Psoas muscle (tissue), 8 donors: Measurements from ENCODE around the gene GPER1. TPM values are rescaled to one million over a fixed set of nuclear protein-coding genes. Genes with fewer than 3 reads are reported as not detected.

Experiments used
- ATAC-seq, 4 donors: fragments of 200-7000 bp; cut with Tn5 transposase; one replicate each; pipeline ENCODE4 v1.9.1; 2020; ENCODE audit warnings: moderate library complexity in 3 of 4, mild to moderate bottlenecking in 2 of 4
- DNase-seq, 2 donors: peaks; one replicate each; pipeline ENCODE4 v3.0.0-alpha.2; 2020
- H3K27ac ChIP-seq: fragments of 200-600 bp; one replicate; pipeline ENCODE4 v1.8.0; 2022
- H3K27me3 ChIP-seq, 3 donors: fragments of 200-600 bp in 1 of 3; one replicate each; pipeline versions ENCODE4 v1.6.1 to v1.8.0; 2013 to 2022; ENCODE audit warnings: low read length in 2 of 3, mild to moderate bottlenecking in 2 of 3, moderate library complexity in 1 of 3; ENCODE audit not compliant: insufficient read depth in 3 of 3
- H3K36me3 ChIP-seq, 2 donors: fragments of 200-600 bp in 1 of 2; one replicate each; pipeline versions ENCODE4 v1.6.1 to v1.8.0; 2013 to 2022; ENCODE audit warnings: low read depth in 1 of 2, mild to moderate bottlenecking in 1 of 2, moderate library complexity in 1 of 2; ENCODE audit not compliant: insufficient read depth in 1 of 2
- H3K4me1 ChIP-seq: fragments of 200-600 bp; one replicate; pipeline ENCODE4 v1.8.0; 2022
- H3K4me3 ChIP-seq: fragments of 200-600 bp; one replicate; pipeline ENCODE4 v1.8.0; 2022; ENCODE audit warnings: mild to moderate bottlenecking
- H3K9me3 ChIP-seq: fragments of 200-600 bp; one replicate; pipeline ENCODE4 v1.8.0; 2022
- CTCF ChIP-seq: fragments of 200-600 bp; IDR thresholded peaks from one replicate; pipeline ENCODE4 v1.8.0; 2022; ENCODE audit warnings: antibody characterized with exemption
- WGBS, 3 donors: extraction: QIAGEN DNeasy Blood & Tissue Kit; methylation state at CpG; one replicate each; pipeline versions ENCODE4 v1.1.6 to v1.1.7; 2013; 5-methylcytosine and 5-hydroxymethylcytosine counted together
- intact Hi-C, 2 donors: fragments of 100-400 bp; cut with DNase I; formaldehyde crosslinking; loops; one replicate each; pipeline versions ENCODE4 v1.11.0 to v1.14.2; 2022
- polyA plus RNA-seq, 3 donors: library from polyadenylated mRNA; stranded (reverse); fragments of 200-250 nt; gene quantifications; one replicate each; pipeline ENCODE4 v1.2.3, GENCODE V29; 2013
- total RNA-seq, 4 donors: library from RNA; stranded (reverse); fragmentation: NEBNext Ultra II Directional in 2 of 4; extraction: Animal tissue kit (Norgen Biotek cat#: 25700) in 2 of 4; gene quantifications; one replicate each; pipeline versions ENCODE4 v1.2.1 to v1.2.4, GENCODE V29; 2021 to 2023
- donor health status: healthy with polysubstance abuse.
- donor health status: DM: no; HTN: no; CAD: no; lungs with moderate emphysema.
- donor health status: Bipolar disorder and iron deficiency.
- donor health status: healthy.
- donor health status: DM: yes; HTN: yes; CAD: no.
- donor health status: DM: no; HTN: no; CAD: no.
- donor health status: DM: no; HTN: no; CAD: no.
- donor health status: DM: yes; HTN: yes; CAD: no.

GPER1 gene
- total and polyA plus RNA-seq, 7 donors, result 0.90 to 3.1 (median 1.4) TPM

- H3K27ac ChIP-seq, result no peak overlapping the region
- H3K4me1 ChIP-seq, result peaks cover 64% of the 10 kb centered on the region
- no peak overlapping the region for H3K4me3 ChIP-seq
Observed at GRCh38 chr7:1053816-1054370, 34.0 kb upstream of the GPER1 start.

GRCh38 chr7:1054438-1054837 lies 33.5 kb upstream of the GPER1 start:
- DNase-seq (peak in 1 of 2 donors; percentile 56), ATAC-seq (no peak)
- Histone ChIP-seq H3K9me3 (no peaks in the 10 kb centered on the region), H3K4me3 (peak overlapping the region; percentile 54), H3K27ac (peak overlapping the region; percentile 50), H3K4me1 (peaks cover 59% of the 10 kb centered on the region), H3K27me3 (no peaks in the 10 kb centered on the region), H3K36me3 (peaks cover 0 to 8% of the 10 kb centered on the region in 2 donors)
- TF ChIP-seq CTCF, result no peak
- 62 to 69% (median 67%) methylated on average over 25 of the region's 25 CpGs for WGBS, 3 donors
- intact Hi-C loops, result no loop called here

More at GRCh38 chr7:1053816-1054370, 34.0 kb upstream of the GPER1 start:
- ATAC-seq (no peak), DNase-seq (peak in 1 of 2 donors; percentile 33)
- Histone ChIP-seq H3K36me3 (peaks cover 0 to 8% of the 10 kb centered on the region in 2 donors), H3K9me3 (no peaks in the 10 kb centered on the region), H3K27me3 (no peaks in the 10 kb centered on the region)
- 77 to 87% (median 87%) methylated on average over 16 to 17 of the region's 17 CpGs for WGBS, 3 donors
- TF ChIP-seq CTCF, result no peak
- intact Hi-C loops, result no loop called here

GRCh38 chr7:1054861-1055450 lies 33.0 kb upstream of the GPER1 start:
- Histone ChIP-seq H3K27me3 (no peaks in the 10 kb centered on the region), H3K4me1 (peaks cover 56% of the 10 kb centered on the region), H3K4me3 (peak overlapping the region; percentile 54), H3K27ac (peak overlapping the region; percentile 50), H3K36me3 (peaks cover 0 to 8% of the 10 kb centered on the region in 2 donors), H3K9me3 (no peaks in the 10 kb centered on the region)
- ATAC-seq, result peak in 1 of 4 donors; percentile 41
- intact Hi-C loops, result no loop called here
- peak; percentile 68 to 85 for DNase-seq
- TF ChIP-seq CTCF, result no peak
- WGBS, 3 donors, result 45 to 64% (median 50%) methylated on average over 32 of the region's 32 CpGs

- WGBS, 3 donors, result 55 to 59% (median 56%) methylated on average over 15 of the region's 15 CpGs
- Histone ChIP-seq H3K36me3 (peaks cover 0 to 8% of the 10 kb centered on the region in 2 donors), H3K9me3 (no peaks in the 10 kb centered on the region), H3K4me1 (peaks cover 50% of the 10 kb centered on the region), H3K27ac (no peak overlapping the region), H3K27me3 (no peaks in the 10 kb centered on the region), H3K4me3 (peak overlapping the region; percentile 54)
- TF ChIP-seq CTCF, result no peak
- ATAC-seq (no peak), DNase-seq (no peak)
- intact Hi-C loops, result no loop called here
Observed at GRCh38 chr7:1055491-1055955, 32.4 kb upstream of the GPER1 start.
